Gastroesophageal sphincter (tissue), 3 donors: ENCODE data around the gene SLC18A3.

Experiments
- POLR2A ChIP-seq, 2 donors: fragments of 450-650 bp; IDR thresholded peaks; one replicate each; pipeline ENCODE4 v1.6.1; 2017; ENCODE audit warnings: antibody characterized with exemption in 2 of 2, mild to moderate bottlenecking in 2 of 2, moderate library complexity in 1 of 2
- POLR2AphosphoS5 ChIP-seq: sonication (generic); formaldehyde crosslinking; IDR thresholded peaks from one replicate; pipeline ENCODE4 v1.6.1; 2017; ENCODE audit warnings: antibody characterized with exemption
- TF ChIP-seq, protein P1 (sequence below), 4 experiments: fragments of 200-600 bp in 2 of 4; fragments of 450-650 bp in 2 of 4; sonication (generic) in 1 of 4; IDR thresholded peaks; one replicate each; pipeline ENCODE4 v1.5.1; 2017 to 2019; ENCODE audit warnings: antibody characterized with exemption in 4 of 4, mild to moderate bottlenecking in 2 of 4, moderate library complexity in 2 of 4

DNA sequence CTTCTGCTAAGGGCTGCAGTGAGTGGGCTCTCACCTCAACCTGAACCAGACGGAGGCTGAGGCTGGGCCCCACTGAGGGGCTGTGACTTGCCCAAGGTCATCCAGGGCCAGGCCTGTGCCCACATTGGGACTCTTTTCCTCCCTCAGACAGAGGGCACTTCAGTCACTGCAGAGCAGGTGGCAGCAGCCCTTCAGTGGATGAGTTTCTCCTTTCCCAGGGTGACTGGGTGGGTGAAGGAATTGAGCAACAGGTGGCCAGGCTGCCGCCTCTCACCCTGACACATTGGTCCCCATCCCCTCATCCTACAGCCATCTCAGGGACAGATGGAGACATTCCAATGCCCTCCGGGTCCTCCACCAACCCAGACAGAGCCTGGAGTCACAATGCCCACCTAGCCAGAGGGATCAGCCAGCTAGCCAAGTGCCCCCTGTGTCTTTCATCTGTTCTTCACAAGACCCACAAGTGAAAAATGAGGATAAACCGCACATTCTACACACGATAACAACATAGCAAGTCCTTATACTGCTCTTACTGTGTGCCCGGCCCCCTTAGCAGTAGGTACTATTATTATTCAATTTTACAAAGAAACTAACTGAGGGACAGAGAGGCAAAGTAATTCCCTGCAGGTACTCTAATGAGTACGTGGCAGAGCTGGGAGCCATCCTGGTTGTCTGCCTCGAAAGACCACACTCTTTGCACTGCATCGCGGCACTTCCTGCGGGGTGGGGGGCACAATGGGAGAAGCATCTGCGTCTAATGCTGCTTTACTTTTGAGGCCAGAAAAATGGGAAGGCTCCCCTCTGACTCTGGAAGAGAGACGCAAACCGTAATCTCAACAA lies 1.7 kb upstream of the SLC18A3 start:
- TF ChIP-seq POLR2A (IDR thresholded peaks at IDR 0.05) (no peak), POLR2AphosphoS5 (no peak)
- TF ChIP-seq, protein P1, sequence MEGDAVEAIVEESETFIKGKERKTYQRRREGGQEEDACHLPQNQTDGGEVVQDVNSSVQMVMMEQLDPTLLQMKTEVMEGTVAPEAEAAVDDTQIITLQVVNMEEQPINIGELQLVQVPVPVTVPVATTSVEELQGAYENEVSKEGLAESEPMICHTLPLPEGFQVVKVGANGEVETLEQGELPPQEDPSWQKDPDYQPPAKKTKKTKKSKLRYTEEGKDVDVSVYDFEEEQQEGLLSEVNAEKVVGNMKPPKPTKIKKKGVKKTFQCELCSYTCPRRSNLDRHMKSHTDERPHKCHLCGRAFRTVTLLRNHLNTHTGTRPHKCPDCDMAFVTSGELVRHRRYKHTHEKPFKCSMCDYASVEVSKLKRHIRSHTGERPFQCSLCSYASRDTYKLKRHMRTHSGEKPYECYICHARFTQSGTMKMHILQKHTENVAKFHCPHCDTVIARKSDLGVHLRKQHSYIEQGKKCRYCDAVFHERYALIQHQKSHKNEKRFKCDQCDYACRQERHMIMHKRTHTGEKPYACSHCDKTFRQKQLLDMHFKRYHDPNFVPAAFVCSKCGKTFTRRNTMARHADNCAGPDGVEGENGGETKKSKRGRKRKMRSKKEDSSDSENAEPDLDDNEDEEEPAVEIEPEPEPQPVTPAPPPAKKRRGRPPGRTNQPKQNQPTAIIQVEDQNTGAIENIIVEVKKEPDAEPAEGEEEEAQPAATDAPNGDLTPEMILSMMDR (IDR thresholded peaks at IDR 0.05), result no peak
